HG03432 (cell line): ENCODE measurements around the gene SOX5.
"Not testable (repeated sequence)": the region's sequence is repeated elsewhere in the genome, so short reads cannot be mapped to it uniquely, and the experiment has no call there.

Source experiments
- ATAC-seq: cut with Tn5 transposase; IDR thresholded peaks from one replicate; pipeline ENCODE4 v1.9.1; 2021; ENCODE audit warnings: mild to moderate bottlenecking, moderate library complexity; ENCODE audit not compliant: unreplicated experiment

Gene SOX5

GRCh38 chr12:23504641-23505399 lies 444.6 kb downstream of the SOX5 start:
- ATAC-seq = no peak

GRCh38 chr12:23504043-23504442 lies 445.4 kb downstream of the SOX5 start:
- ATAC-seq = no peak

GRCh38 chr12:23503544-23503943 lies 445.9 kb downstream of the SOX5 start:
- no peak for ATAC-seq

- no peak for ATAC-seq
These were observed 447.2 kb downstream of the SOX5 start for GRCh38 chr12:23502259-23502658.

GRCh38 chr12:23495472-23495871 lies 454.0 kb downstream of the SOX5 start:
- ATAC-seq = no peak

- ATAC-seq = no peak
These were observed 455.8 kb downstream of the SOX5 start for GRCh38 chr12:23493672-23494071.

GRCh38 chr12:23491029-23491428 lies 458.4 kb downstream of the SOX5 start:
- ATAC-seq = not testable (repeated sequence)

GRCh38 chr12:23488130-23488529 lies 461.3 kb downstream of the SOX5 start:
- ATAC-seq = no peak

GRCh38 chr12:23484238-23484637 lies 465.2 kb downstream of the SOX5 start:
- no peak for ATAC-seq

- no peak for ATAC-seq
These were observed 466.9 kb downstream of the SOX5 start for GRCh38 chr12:23482571-23482970.
